ENCODE measurements around the gene MED29.

Gene MED29

DNA sequence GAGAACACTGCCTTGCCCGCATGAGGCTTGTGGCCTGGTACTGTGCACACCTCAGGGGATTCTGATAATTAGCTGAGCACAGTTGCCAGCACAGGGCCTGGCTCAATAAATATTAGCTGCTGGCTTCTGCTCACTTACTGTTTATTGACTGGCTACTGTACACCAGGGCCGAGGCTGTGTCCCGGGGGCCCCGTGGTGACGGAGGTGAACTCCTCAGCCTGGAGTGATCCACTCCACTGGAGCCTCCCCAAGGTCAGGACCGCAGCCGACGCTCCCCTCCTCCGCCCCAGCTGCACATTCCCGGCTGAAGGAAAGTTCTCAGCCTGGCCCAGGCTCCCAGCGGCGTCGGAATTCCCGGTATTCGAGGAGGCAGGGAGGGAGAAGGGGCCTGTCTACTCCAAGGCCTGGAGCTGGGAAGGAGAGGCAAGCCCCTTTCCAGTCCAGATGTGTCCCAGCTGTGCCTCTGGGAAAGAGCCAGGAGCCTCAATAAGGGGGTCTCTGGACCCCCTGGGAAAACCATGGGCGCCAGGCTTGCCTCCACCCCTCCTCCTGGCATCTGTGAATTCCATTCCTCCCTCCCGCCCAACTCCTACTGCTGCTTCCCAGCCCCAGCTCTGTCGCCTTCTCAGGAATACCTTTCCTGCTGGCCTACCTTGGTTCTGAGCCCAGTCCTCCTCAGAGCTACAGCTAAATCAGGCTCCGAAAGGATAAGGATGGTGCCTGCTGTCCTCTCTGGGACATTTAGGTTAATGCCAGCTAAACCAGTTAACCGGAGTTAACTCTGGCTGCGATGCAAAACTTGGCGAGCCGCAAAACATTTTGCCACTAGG, 37.3 kb downstream of the MED29 start:
- TF ChIP-seq, protein P1, sequence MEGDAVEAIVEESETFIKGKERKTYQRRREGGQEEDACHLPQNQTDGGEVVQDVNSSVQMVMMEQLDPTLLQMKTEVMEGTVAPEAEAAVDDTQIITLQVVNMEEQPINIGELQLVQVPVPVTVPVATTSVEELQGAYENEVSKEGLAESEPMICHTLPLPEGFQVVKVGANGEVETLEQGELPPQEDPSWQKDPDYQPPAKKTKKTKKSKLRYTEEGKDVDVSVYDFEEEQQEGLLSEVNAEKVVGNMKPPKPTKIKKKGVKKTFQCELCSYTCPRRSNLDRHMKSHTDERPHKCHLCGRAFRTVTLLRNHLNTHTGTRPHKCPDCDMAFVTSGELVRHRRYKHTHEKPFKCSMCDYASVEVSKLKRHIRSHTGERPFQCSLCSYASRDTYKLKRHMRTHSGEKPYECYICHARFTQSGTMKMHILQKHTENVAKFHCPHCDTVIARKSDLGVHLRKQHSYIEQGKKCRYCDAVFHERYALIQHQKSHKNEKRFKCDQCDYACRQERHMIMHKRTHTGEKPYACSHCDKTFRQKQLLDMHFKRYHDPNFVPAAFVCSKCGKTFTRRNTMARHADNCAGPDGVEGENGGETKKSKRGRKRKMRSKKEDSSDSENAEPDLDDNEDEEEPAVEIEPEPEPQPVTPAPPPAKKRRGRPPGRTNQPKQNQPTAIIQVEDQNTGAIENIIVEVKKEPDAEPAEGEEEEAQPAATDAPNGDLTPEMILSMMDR (IDR thresholded peaks at IDR 0.05; ENCODE audit: low read depth, low read length), result no peak
- Histone ChIP-seq H3K36me3 (peaks cover 41% of the 10 kb centered on the region), H3K27ac (no peak overlapping the region; the same call in 1 of the 2 replicates), H3K9me3 (ENCODE audit: severe bottlenecking) (no peaks in the 10 kb centered on the region), H3K27me3 (ENCODE audit: insufficient read depth, low read depth, severe bottlenecking) (no peaks in the 10 kb centered on the region), H3K4me3 (ENCODE audit: low read depth, low read length) (no peak overlapping the region)
- DNase-seq, result peak; percentile 35

GRCh38 chr19:39430675-39431593, 39.8 kb downstream of the MED29 start:
- Histone ChIP-seq H3K9me3 (ENCODE audit: severe bottlenecking) (no peaks in the 10 kb centered on the region), H3K36me3 (peaks cover 50% of the 10 kb centered on the region), H3K27ac (no peak overlapping the region), H3K27me3 (ENCODE audit: insufficient read depth, low read depth, severe bottlenecking) (no peaks in the 10 kb centered on the region), H3K4me3 (ENCODE audit: low read depth, low read length) (no peak overlapping the region)
- TF ChIP-seq, protein P1 (IDR thresholded peaks at IDR 0.05; ENCODE audit: low read depth, low read length), result no peak
- DNase-seq, result no peak

GRCh38 chr19:39432677-39433025, 41.5 kb downstream of the MED29 start:
- Histone ChIP-seq H3K9me3 (ENCODE audit: severe bottlenecking) (no peaks in the 10 kb centered on the region), H3K27me3 (ENCODE audit: insufficient read depth, low read depth, severe bottlenecking) (no peaks in the 10 kb centered on the region), H3K36me3 (peaks cover 50% of the 10 kb centered on the region), H3K27ac (no peak overlapping the region), H3K4me3 (ENCODE audit: low read depth, low read length) (no peak overlapping the region)
- TF ChIP-seq, protein P1 (IDR thresholded peaks at IDR 0.05; ENCODE audit: low read depth, low read length), result no peak
- DNase-seq, result no peak

DNA sequence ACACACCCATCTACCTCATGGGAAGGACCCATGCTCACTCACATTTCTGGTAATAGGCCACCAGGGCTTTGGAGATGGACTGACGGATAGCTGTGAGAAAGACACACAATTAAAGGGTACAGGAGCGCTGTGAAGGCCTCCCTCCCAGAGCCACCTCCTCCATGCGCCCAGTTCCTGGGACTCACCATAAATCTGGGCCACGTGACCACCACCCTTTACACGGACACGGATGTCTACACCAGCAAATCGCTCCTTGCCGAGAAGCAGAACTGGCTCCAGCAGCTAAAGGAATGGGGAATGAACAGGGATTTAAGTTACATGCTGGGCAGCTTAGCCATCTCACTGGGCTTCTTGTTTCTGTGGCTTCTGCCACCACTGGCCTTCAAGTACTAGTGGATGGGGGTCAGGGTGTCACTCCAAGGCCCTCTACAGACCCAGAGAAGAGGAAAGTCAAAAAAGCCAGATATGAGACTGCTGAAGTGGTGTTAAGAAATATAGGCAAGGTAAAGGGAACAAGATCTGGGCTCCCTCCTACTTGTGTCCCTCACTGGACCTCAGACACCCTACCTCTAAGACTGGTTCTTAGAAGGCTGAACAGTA, 42.4 kb downstream of the MED29 start:
- Histone ChIP-seq H3K9me3 (ENCODE audit: severe bottlenecking) (no peaks in the 10 kb centered on the region), H3K27ac (no peak overlapping the region), H3K4me3 (ENCODE audit: low read depth, low read length) (no peak overlapping the region), H3K36me3 (peaks cover 50% of the 10 kb centered on the region), H3K27me3 (ENCODE audit: insufficient read depth, low read depth, severe bottlenecking) (no peaks in the 10 kb centered on the region)
- no peak for DNase-seq
- TF ChIP-seq, protein P1 (IDR thresholded peaks at IDR 0.05; ENCODE audit: low read depth, low read length), result no peak

- peak overlapping the region; percentile 91; the same call in 1 of the 2 replicates for H3K27ac ChIP-seq
- H3K36me3 ChIP-seq, result peaks cover 50% of the 10 kb centered on the region
- TF ChIP-seq, protein P1 (IDR thresholded peaks at IDR 0.05; ENCODE audit: low read depth, low read length), result no peak
- H3K27me3 ChIP-seq (ENCODE audit: insufficient read depth, low read depth, severe bottlenecking), result no peaks in the 10 kb centered on the region
- H3K9me3 ChIP-seq (ENCODE audit: severe bottlenecking), result no peaks in the 10 kb centered on the region
- peak overlapping the region; percentile 96 for H3K4me3 ChIP-seq (ENCODE audit: low read depth, low read length)
- no peak for DNase-seq
Observed at GRCh38 chr19:39434123-39435076, 43.2 kb downstream of the MED29 start.

Measured in WERI-Rb-1 (cell line).